Activated CD4-positive, alpha-beta memory T cell treated with anti-CD3 and anti-CD28 coated beads for 36 hours (primary cell): Measurements from ENCODE around the gene ARGLU1. TPM values are rescaled to one million over a fixed set of nuclear protein-coding genes. Genes with fewer than 3 reads are reported as not detected.

Experiments used
- CTCF ChIA-PET: fragments of 350-600 bp; sonication (Branson Sonifier 250); formaldehyde crosslinking; loops from one replicate; lab custom pipeline; 2021; ENCODE audit warnings: antibody characterized with exemption, inconsistent platforms; lab: Charles Lee
- POLR2A ChIA-PET: fragments of 350-600 bp; sonication (Branson Sonifier 250); formaldehyde crosslinking; loops from one replicate; lab custom pipeline; 2021; ENCODE audit warnings: antibody characterized with exemption; lab: Charles Lee
- DNase-seq: peaks from one replicate; pipeline ENCODE4 v3.0.0-alpha.2; 2020
- H3K27ac Mint-ChIP-seq: one replicate; pipeline ENCODE4 v1.8.0; 2021; ENCODE audit warnings: mixed read lengths
- H3K27me3 Mint-ChIP-seq: one replicate; pipeline ENCODE4 v1.8.0; 2021; ENCODE audit warnings: mixed read lengths
- H3K36me3 Mint-ChIP-seq: one replicate; pipeline ENCODE4 v1.8.0; 2021; ENCODE audit warnings: mixed read lengths
- H3K4me1 Mint-ChIP-seq: one replicate; pipeline ENCODE4 v1.8.0; 2021; ENCODE audit warnings: low read depth, mixed read lengths
- H3K4me3 Mint-ChIP-seq: one replicate; pipeline ENCODE4 v1.8.0; 2021; ENCODE audit warnings: mild to moderate bottlenecking, mixed read lengths
- H3K9me3 Mint-ChIP-seq: one replicate; pipeline ENCODE4 v1.8.0; 2021; ENCODE audit warnings: mixed read lengths
- intact Hi-C: fragments of 100-400 bp; cut with micrococcal nuclease; formaldehyde crosslinking; loops from one replicate; pipeline ENCODE4 v1.15.1; 2023
- total RNA-seq, 2 experiments: library from RNA; stranded (reverse); gene quantifications; one replicate each; pipeline ENCODE4 v1.2.3, GENCODE V29; 2021

Gene ARGLU1
- total RNA-seq, 2 experiments from 2014 or later: 81.0 to 87.1 TPM

DNA sequence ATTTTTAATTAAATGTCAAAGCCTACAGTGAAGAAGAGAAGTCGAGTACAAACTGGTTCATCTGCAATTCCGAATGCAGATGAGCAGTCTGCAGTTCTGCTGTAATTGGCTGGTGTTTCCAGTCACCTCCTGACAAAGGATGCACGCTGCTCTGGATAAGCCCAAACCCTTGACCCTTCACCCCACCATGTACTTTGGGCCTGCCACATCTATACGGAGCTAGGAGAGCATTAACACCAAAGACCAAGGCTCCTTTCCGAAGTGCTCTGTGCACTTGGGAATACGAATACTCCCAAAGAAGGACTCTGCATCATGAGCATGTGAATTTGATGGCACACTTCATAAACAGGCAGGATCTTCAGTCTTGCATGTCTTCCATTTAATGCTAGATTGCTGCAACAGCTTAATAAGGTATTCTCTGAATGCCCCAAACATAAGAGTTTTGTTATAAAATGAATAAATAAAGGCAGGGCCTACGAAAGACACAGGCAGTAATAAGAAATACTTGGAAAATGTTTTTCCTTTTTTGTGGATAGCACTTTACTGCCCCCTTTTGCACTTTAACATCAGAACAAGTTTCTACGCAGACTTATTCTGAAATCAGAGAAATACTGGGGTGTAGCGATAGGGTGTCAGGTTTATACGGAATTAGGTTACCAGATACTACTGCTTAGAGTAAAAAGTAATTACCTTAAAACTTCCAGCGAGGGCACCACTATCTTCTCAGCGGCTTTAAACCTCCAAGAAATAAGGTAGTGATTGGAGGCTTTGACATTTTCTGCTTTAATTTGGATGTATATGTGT is 47.5 kb downstream of the ARGLU1 start:
- Mint-ChIP-seq H3K4me3 (no peak overlapping the region), H3K9me3 (no peaks in the 10 kb centered on the region), H3K36me3 (no peaks in the 10 kb centered on the region), H3K27me3 (peaks cover 26% of the 10 kb centered on the region), H3K4me1 (no peaks in the 10 kb centered on the region), H3K27ac (no peak overlapping the region)
- intact Hi-C loops: no loop called here
- CTCF ChIA-PET: interaction anchor here (0.6 kb wide), 1 partner anchor 25 kb away, joined by 3 read pairs; no protein-coding TSS in a partner anchor
- POLR2A ChIA-PET: no interaction called here
- no peak for DNase-seq

DNA sequence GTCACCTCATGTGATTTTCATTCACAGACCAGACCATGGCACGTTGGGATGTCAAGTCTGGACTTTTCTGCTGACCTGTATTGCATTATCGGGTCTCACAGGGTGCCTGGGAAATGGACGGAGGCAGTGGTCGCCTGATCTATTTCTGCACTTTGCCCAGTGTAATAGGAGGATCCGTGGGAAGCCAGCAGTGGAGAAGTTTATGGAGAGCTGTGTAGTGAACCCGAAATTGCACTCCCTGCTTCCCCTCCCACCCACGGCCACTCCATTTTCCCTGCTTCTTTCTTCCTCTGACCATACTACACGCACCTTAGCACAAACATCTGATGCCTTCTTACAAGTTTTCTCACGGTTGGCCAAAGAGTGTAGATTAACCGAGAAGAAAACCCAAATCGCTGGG is 49.4 kb downstream of the ARGLU1 start:
- DNase-seq: no peak
- POLR2A ChIA-PET: no interaction called here
- no peak overlapping the region for H3K4me3 Mint-ChIP-seq
- no peak overlapping the region for H3K27ac Mint-ChIP-seq
- H3K27me3 Mint-ChIP-seq: peaks cover 22% of the 10 kb centered on the region
- no peaks in the 10 kb centered on the region for H3K4me1 Mint-ChIP-seq
- no peaks in the 10 kb centered on the region for H3K9me3 Mint-ChIP-seq
- intact Hi-C loops: no loop called here
- H3K36me3 Mint-ChIP-seq: no peaks in the 10 kb centered on the region
- CTCF ChIA-PET: no interaction called here

DNA sequence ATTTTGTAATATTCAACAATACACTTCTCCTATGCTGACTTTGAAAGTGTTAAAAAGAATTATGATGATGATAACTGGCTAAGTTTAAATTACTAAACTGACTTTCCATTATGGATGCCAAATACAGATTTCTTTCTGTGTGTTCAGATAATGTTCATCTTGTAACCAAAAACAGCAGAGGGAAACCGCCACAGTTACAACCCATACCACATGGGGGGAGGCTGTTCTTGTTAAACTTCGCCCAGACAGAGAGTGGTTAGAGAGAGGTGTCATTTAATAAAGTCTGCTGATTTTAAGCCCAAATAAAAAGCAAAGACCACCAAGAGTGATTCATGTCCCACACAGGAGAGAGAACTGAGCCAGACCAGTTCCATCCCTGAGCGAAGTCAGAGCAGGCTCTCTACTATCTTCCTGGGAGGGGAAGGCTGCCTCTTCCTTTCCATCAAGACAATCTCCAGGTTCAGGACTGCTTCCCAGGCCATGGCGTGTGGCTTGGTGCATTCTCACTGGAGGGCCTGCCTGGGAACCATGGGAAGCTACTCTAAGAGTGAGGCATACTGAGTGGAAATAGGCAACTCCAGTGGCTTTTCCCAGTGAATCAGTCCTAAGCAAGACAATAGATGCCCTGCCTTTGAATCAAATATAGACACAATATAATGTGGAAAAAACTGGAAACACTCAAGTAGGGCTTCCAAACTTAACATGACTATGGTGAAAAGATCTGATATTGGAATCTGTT is 50.7 kb downstream of the ARGLU1 start:
- Mint-ChIP-seq H3K9me3 (no peaks in the 10 kb centered on the region), H3K4me1 (no peaks in the 10 kb centered on the region), H3K4me3 (no peak overlapping the region), H3K27ac (no peak overlapping the region), H3K27me3 (peaks cover 18% of the 10 kb centered on the region), H3K36me3 (no peaks in the 10 kb centered on the region)
- ChIA-PET CTCF (no interaction called here), POLR2A (no interaction called here)
- DNase-seq: no peak
- intact Hi-C loops: no loop called here

DNA sequence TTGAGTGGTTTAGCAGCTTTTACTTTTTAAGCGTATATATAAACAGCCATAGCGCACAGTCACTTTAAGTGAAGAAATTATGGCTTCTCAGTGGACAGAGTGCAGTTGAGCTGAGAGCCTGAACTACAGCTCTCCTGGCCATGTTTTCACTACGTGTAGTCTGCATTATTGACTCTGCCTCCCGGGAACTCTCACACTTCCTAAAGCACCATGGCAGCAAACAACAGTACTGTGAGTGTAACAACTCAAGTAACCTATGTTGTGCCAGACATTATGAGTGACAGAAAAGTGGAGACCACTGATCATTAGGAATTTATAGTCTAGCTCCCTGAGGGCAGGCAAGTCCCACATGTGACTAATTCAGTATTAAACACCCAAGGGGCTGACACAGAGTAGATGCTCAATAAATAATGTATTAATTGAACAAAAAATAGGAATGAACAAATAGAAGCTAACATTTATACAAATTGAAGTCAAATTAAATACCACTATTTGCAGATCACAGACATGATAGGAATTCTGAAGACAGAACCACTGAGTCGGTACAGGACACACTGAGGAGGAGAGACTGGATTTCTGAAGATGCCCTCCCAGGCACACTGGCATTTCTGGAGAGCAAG is 52.2 kb downstream of the ARGLU1 start:
- Mint-ChIP-seq H3K4me3 (no peak overlapping the region), H3K4me1 (no peaks in the 10 kb centered on the region), H3K27ac (no peak overlapping the region), H3K27me3 (peaks cover 18% of the 10 kb centered on the region), H3K36me3 (no peaks in the 10 kb centered on the region), H3K9me3 (no peaks in the 10 kb centered on the region)
- ChIA-PET CTCF (interaction anchor here (2.0 kb wide), 1 partner anchor 21 kb away, joined by 9 read pairs; no protein-coding TSS in a partner anchor), POLR2A (no interaction called here)
- DNase-seq: no peak
- intact Hi-C loops: no loop called here

DNA sequence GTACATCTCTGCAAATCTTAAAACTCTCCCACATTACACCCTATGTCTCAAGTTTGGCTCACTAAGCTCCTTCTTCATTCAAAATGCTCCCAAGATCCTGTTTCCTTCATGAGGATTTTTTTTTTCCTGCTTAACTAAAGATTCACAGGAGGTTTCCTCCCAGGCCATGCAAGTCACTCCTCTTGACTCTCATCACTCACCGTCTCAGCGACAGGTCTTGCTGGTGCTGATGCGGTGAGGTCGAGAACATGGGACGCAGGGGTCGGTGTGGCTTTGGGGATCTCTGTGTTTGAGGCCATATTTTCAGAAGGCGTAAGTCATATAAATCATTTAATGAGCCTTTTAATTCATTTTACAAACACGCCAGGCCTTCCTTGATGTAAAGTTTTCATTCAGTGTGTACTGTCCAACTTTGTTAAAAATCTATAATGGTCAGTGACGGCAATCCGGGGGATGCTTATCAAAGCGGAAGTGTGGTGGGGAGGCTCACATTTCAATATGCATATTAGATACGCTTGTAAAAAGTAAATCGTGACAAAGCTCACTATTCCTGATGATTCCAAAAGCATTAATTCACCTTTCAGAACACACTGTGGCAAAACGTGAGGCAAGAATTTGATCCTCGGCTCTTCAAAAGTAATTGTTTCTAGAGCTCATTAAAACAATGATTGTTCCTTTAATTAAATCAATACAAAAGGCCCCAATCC is 52.9 kb downstream of the ARGLU1 start:
- no peaks in the 10 kb centered on the region for H3K36me3 Mint-ChIP-seq
- H3K4me1 Mint-ChIP-seq: no peaks in the 10 kb centered on the region
- peaks cover 15% of the 10 kb centered on the region for H3K27me3 Mint-ChIP-seq
- intact Hi-C loops: no loop called here
- H3K9me3 Mint-ChIP-seq: no peaks in the 10 kb centered on the region
- CTCF ChIA-PET: interaction anchor here (2.0 kb wide), 1 partner anchor 21 kb away, joined by 9 read pairs; no protein-coding TSS in a partner anchor
- H3K27ac Mint-ChIP-seq: no peak overlapping the region
- POLR2A ChIA-PET: no interaction called here
- DNase-seq: no peak
- no peak overlapping the region for H3K4me3 Mint-ChIP-seq

DNA sequence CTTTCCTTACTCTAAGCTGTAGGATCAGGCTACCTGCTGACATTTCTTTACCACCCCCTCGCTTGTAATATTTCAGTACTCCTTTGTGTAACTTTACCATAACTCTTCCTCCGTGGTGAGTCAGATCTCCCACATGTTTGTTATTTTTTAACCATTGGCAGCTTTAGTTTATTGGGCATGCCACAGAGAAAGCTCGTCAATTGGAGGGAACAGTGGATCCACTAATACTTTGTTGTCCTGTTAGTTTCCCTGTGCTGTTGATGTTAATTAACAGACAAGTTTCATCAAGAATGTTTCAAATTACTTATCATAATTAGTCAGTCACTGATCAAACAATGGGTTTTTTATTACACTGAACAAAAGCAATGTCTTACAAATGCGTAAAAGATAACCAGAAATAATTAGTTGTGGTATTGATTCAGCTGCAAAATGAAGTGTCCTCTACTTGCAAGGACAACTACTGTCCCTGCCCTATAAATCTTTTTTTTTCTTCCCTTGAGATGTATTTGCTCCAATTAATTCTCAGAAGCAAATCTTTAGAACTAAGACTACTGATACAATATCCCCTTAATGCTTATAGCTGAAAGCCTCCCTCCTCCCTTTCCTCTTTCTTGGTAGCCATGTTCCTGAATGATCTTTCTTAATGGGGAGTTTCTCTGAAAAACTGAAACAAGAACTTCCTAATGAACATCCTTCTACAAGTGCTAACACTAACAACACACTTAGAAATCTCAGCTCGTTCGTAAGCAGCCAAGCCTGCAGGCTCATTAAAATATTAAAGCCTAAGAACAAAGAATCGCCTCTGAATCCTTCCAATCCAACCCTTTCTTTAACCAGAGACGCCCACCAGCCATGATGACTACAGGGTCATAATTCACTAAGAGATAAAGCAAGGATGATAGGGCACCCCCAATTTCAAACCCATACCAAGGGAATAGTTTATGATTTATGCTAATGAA is 54.6 kb downstream of the ARGLU1 start:
- H3K4me1 Mint-ChIP-seq: no peaks in the 10 kb centered on the region
- H3K9me3 Mint-ChIP-seq: no peaks in the 10 kb centered on the region
- no peak overlapping the region for H3K27ac Mint-ChIP-seq
- ChIA-PET CTCF (no interaction called here), POLR2A (no interaction called here)
- H3K27me3 Mint-ChIP-seq: peaks cover 15% of the 10 kb centered on the region
- no peaks in the 10 kb centered on the region for H3K36me3 Mint-ChIP-seq
- H3K4me3 Mint-ChIP-seq: no peak overlapping the region
- intact Hi-C loops: no loop called here
- no peak for DNase-seq

DNA sequence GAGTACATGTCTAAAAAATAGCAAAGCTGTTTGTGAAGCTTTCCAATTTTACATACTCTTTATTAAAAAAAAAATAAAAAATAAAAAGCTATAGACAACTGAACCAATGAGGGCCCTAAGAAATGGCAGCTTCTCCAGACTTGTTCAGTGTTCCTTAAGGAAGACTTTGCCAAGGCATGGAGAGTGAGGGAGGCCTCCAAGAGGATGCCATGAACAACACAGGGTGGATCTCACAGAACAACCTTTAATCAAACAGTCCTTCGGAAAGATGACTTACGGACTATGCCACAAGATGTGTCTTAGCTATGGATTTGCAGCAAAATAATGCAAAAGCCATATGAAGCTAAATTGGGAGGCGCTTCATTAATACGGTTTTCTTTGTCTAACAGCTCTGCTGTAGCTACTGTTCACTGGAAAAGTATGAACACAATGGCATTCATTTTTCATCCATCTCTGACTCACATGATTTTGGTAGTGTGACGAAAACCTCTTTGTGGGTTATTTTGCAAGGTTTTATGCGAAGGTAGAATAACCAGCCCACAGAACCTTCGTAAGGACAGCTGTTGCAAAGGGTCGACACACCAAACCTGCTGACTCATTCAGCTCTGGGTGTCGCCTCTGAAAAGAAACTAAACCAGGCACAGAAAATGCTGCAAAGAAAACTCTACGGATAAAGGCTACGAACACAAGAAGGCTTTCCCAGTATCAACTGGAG is 60.2 kb downstream of the ARGLU1 start:
- Mint-ChIP-seq H3K27me3 (peaks cover 10% of the 10 kb centered on the region), H3K36me3 (no peaks in the 10 kb centered on the region), H3K4me3 (no peak overlapping the region), H3K9me3 (no peaks in the 10 kb centered on the region), H3K27ac (no peak overlapping the region), H3K4me1 (peaks cover 2% of the 10 kb centered on the region)
- CTCF ChIA-PET: no interaction called here
- POLR2A ChIA-PET: no interaction called here
- no peak for DNase-seq
- intact Hi-C loops: no loop called here

DNA sequence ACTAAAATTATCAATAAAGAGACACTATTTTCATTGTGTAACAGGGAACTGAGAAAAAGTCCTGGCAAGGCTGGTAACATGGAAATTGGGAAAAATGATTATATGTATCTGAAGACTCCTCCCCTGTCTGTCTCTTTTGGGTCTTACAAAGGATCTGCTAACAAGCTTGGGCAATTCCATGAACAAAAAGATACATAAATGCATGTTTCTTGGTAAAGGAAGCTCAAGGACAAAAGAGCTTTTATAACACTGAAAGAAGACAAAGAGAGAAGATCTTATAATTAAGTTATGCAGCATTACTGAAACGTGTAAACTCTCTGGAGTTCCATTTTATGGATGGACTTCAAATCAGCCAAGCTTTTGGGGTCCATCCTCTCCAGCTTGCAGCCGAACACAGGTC is 61.7 kb downstream of the ARGLU1 start:
- intact Hi-C loops: no loop called here
- Mint-ChIP-seq H3K4me3 (no peak overlapping the region), H3K27ac (no peak overlapping the region), H3K27me3 (peaks cover 9% of the 10 kb centered on the region), H3K9me3 (no peaks in the 10 kb centered on the region), H3K36me3 (no peaks in the 10 kb centered on the region), H3K4me1 (peaks cover 2% of the 10 kb centered on the region)
- POLR2A ChIA-PET: no interaction called here
- no peak for DNase-seq
- CTCF ChIA-PET: interaction anchor here (1.0 kb wide), 1 partner anchor 11 kb away, joined by 3 read pairs; no protein-coding TSS in a partner anchor

DNA sequence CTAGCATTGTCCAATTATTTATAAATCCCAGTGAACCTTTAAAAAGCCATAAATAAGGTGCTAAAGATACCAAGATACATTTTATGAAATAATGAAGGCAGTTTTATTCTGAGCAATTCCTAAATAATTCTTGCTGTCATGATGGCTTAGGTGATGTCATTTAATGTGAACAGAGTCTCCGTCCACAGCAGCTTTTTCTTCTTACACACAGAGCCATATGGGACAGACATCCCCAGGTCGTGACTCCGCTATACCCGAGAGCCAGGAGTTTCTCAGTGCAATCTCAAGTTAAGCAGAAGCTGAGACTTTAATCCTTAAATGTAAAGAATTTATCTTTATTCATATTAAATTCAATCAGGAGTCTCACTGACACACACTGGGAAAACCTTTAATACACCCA is 62.2 kb downstream of the ARGLU1 start:
- H3K4me1 Mint-ChIP-seq: peaks cover 2% of the 10 kb centered on the region
- ChIA-PET CTCF (interaction anchor here (1.0 kb wide), 1 partner anchor 11 kb away, joined by 3 read pairs; no protein-coding TSS in a partner anchor), POLR2A (no interaction called here)
- peaks cover 10% of the 10 kb centered on the region for H3K27me3 Mint-ChIP-seq
- H3K27ac Mint-ChIP-seq: no peak overlapping the region
- no peaks in the 10 kb centered on the region for H3K36me3 Mint-ChIP-seq
- H3K9me3 Mint-ChIP-seq: no peaks in the 10 kb centered on the region
- intact Hi-C loops: no loop called here
- no peak overlapping the region for H3K4me3 Mint-ChIP-seq
- DNase-seq: no peak

DNA sequence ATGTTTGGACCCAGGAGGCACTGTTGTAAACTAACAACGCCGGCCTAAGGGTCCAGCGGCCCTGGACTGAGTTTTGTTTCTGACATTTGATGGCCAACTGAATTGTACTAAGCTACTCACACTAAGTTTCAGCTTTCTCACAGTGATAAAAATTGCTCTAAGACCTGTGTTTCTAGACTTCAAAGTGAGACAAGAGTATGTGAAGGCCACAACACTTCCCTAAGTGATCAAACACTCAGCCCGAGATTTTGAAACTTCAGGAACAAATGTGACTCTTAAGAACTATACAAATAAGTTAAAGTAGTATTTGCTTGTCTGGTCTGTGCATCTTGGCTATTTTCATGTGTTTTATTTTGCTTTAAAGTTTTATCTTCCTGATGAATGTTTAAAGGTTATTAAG is 62.6 kb downstream of the ARGLU1 start:
- no peaks in the 10 kb centered on the region for H3K36me3 Mint-ChIP-seq
- H3K9me3 Mint-ChIP-seq: no peaks in the 10 kb centered on the region
- H3K27me3 Mint-ChIP-seq: peaks cover 14% of the 10 kb centered on the region
- peaks cover 2% of the 10 kb centered on the region for H3K4me1 Mint-ChIP-seq
- no peak overlapping the region for H3K27ac Mint-ChIP-seq
- no peak overlapping the region for H3K4me3 Mint-ChIP-seq
- POLR2A ChIA-PET: no interaction called here
- DNase-seq: no peak
- intact Hi-C loops: no loop called here
- CTCF ChIA-PET: interaction anchor here (0.8 kb wide), 1 partner anchor 413 kb away, joined by 3 read pairs; no protein-coding TSS in a partner anchor
